IMR-90 (cell line): ENCODE measurements around the gene SLC17A8.

ENCODE experiments used
- CEBPB ChIP-seq: IDR thresholded peaks from 2 replicates; pipeline ENCODE4 v1.6.1; 2012; ENCODE audit warnings: low read depth, low read length, improper control_type of control experiment
- CHD1 ChIP-seq: IDR thresholded peaks from 2 replicates; pipeline ENCODE4 v1.6.1; 2012; ENCODE audit warnings: low read depth, low read length, improper control_type of control experiment
- FOS ChIP-seq: fragments of 150-350 bp; IDR thresholded peaks from 2 replicates; pipeline ENCODE4 v1.6.1; 2016; ENCODE audit warnings: low read depth, low read length
- MAFK ChIP-seq: IDR thresholded peaks from 2 replicates; pipeline ENCODE4 v1.6.1; 2012; ENCODE audit warnings: low read depth, low read length, improper control_type of control experiment
- MXI1 ChIP-seq: IDR thresholded peaks from 2 replicates; pipeline ENCODE4 v1.6.1; 2012; ENCODE audit warnings: low read depth, mild to moderate bottlenecking, low read length, moderate library complexity, borderline replicate concordance
- POLR2A ChIP-seq: IDR thresholded peaks from 2 replicates; pipeline ENCODE4 v1.6.1; 2012; ENCODE audit warnings: mild to moderate bottlenecking, low read depth, low read length
- RAD21 ChIP-seq: IDR thresholded peaks from 2 replicates; pipeline ENCODE4 v1.6.1; 2012; ENCODE audit warnings: low read length, improper control_type of control experiment
- RFX5 ChIP-seq: IDR thresholded peaks from 2 replicates; pipeline ENCODE4 v1.8.0; 2012; ENCODE audit warnings: low read depth, mild to moderate bottlenecking, low read length, moderate library complexity
- TF ChIP-seq, protein P1 (sequence below): conservative IDR thresholded peaks from 2 replicates; pipeline ENCODE4 v1.5.1; 2012; ENCODE audit warnings: mild to moderate bottlenecking, low read depth, low read length, improper control_type of control experiment

DNA sequence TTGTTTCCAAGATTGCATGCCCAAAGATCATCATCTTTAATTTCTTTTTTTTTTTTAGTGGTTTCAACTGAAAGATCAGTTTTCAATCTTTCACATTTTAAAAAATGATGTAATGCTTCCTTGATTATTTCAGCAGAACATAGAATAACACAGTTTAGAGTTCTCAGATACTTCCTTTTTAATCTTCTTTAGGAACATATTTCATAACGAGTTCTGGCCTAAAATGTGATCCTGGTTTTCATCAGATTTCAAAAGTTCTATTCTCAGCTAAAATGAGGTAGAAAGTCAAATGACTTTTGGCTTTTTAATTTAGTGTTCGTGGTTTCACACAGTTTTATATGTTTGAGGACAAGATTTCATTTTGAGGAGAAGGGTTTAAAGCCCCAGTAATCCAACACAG lies 76.8 kb downstream of the SLC17A8 start:
- no peak for TF ChIP-seq POLR2A
- TF ChIP-seq, protein P1, sequence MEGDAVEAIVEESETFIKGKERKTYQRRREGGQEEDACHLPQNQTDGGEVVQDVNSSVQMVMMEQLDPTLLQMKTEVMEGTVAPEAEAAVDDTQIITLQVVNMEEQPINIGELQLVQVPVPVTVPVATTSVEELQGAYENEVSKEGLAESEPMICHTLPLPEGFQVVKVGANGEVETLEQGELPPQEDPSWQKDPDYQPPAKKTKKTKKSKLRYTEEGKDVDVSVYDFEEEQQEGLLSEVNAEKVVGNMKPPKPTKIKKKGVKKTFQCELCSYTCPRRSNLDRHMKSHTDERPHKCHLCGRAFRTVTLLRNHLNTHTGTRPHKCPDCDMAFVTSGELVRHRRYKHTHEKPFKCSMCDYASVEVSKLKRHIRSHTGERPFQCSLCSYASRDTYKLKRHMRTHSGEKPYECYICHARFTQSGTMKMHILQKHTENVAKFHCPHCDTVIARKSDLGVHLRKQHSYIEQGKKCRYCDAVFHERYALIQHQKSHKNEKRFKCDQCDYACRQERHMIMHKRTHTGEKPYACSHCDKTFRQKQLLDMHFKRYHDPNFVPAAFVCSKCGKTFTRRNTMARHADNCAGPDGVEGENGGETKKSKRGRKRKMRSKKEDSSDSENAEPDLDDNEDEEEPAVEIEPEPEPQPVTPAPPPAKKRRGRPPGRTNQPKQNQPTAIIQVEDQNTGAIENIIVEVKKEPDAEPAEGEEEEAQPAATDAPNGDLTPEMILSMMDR = no peak
- no peak for TF ChIP-seq CEBPB
- no peak for TF ChIP-seq MXI1
- no peak for TF ChIP-seq RFX5
- TF ChIP-seq MAFK = no peak
- no peak for TF ChIP-seq RAD21
- no peak for TF ChIP-seq FOS
- no peak for TF ChIP-seq CHD1
